ENCODE results near the gene ZNF500.
A peak's percentile ranks its signal among the peaks of the same experiment; 100 is the strongest.

ZNF500 gene

DNA sequence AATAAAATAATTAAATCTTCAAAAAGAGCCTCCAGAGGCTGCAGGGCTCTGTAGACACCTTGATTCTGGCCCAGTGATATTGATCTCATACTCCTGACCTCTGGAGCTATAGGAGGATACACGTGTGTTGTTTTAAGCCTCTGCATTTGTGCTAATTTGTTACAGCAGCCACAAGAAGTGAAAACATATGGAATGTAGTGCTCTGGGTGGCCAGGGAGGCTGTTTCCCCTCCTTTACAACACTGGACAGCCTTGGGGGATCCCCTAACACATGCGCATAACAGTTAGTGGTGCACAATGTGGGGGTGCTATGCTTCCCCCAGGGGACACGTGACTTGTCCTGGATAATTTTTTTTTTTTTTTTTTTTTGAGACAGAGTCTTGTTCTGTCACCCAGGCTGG, 4.7 kb upstream of the ZNF500 start:
- H2AFZ ChIP-seq (ENCODE audit: low read length), result no peak overlapping the region
- H3K4me3 ChIP-seq (ENCODE audit: low read length), result no peak overlapping the region
- H3K9me2 ChIP-seq (replicated peaks; ENCODE audit: insufficient read depth, low read length), result no peaks in the 10 kb centered on the region
- peaks cover 17% of the 10 kb centered on the region; the same call in 1 of the 2 replicates for H3F3A ChIP-seq (ENCODE audit: insufficient read depth, low read length)
- no peaks in the 10 kb centered on the region for H3K9me3 ChIP-seq (replicated peaks; ENCODE audit: insufficient read depth, low read length)
- peaks cover 3% of the 10 kb centered on the region; the same call in 1 of the 2 replicates for H3K4me1 ChIP-seq (ENCODE audit: low read length)
- no peak for DNase-seq
- H4K20me1 ChIP-seq (ENCODE audit: insufficient read depth, low read length), result no peaks in the 10 kb centered on the region
- no peak overlapping the region for H3K9ac ChIP-seq (ENCODE audit: low read length)
- H3K36me3 ChIP-seq (replicated peaks; ENCODE audit: insufficient read depth, low read length), result no peaks in the 10 kb centered on the region
- no peak overlapping the region for H3K4me2 ChIP-seq (ENCODE audit: low read depth, low read length)
- H3K79me2 ChIP-seq (ENCODE audit: low read length), result peaks cover 3% of the 10 kb centered on the region
- TF ChIP-seq EZH2phosphoT487 (IDR thresholded peaks at IDR 0.05; ENCODE audit: low read length) (no peak), CTCF (IDR thresholded peaks at IDR 0.05; ENCODE audit: low read length) (no peak), EZH2 (optimal IDR thresholded peaks at IDR 0.05; ENCODE audit: low read depth, low read length) (no peak)
- no peak overlapping the region for H3K27ac ChIP-seq (ENCODE audit: low read length)
- H3K27me3 ChIP-seq (replicated peaks; ENCODE audit: insufficient read depth, low read length), result 0 out of 2 replicates have a peak, but pooled peaks cover 5% of the 10 kb centered on the region

GRCh38 chr16:4769306-4769638, 2.3 kb upstream of the ZNF500 start:
- TF ChIP-seq CTCF (IDR thresholded peaks at IDR 0.05; ENCODE audit: low read length), result no peak
- no peak for TF ChIP-seq EZH2 (optimal IDR thresholded peaks at IDR 0.05; ENCODE audit: low read depth, low read length)
- TF ChIP-seq EZH2phosphoT487 (IDR thresholded peaks at IDR 0.05; ENCODE audit: low read length), result no peak
- DNase-seq, result no peak
- Histone ChIP-seq H3K4me3 (ENCODE audit: low read length) (0 out of 2 replicates have a peak overlapping the region, but pooled peaks have one; percentile 62), H3K4me1 (ENCODE audit: low read length) (peaks cover 10% of the 10 kb centered on the region; the same call in 1 of the 2 replicates), H3K27me3 (replicated peaks; ENCODE audit: insufficient read depth, low read length) (no peaks in the 10 kb centered on the region), H3K9me3 (replicated peaks; ENCODE audit: insufficient read depth, low read length) (no peaks in the 10 kb centered on the region), H3K9me2 (replicated peaks; ENCODE audit: insufficient read depth, low read length) (no peaks in the 10 kb centered on the region), H2AFZ (ENCODE audit: low read length) (peak overlapping the region; percentile 69), H4K20me1 (ENCODE audit: insufficient read depth, low read length) (no peaks in the 10 kb centered on the region), H3K79me2 (ENCODE audit: low read length) (peaks cover 19% of the 10 kb centered on the region), H3K9ac (ENCODE audit: low read length) (no peak overlapping the region), H3K4me2 (ENCODE audit: low read depth, low read length) (no peak overlapping the region; the same call in 1 of the 2 replicates), H3K27ac (ENCODE audit: low read length) (no peak overlapping the region), H3F3A (ENCODE audit: insufficient read depth, low read length) (peaks cover 17% of the 10 kb centered on the region; the same call in 1 of the 2 replicates), H3K36me3 (replicated peaks; ENCODE audit: insufficient read depth, low read length) (no peaks in the 10 kb centered on the region)

- Histone ChIP-seq H3K4me1 (ENCODE audit: low read length) (peaks cover 10% of the 10 kb centered on the region; the same call in 1 of the 2 replicates), H3K9me2 (replicated peaks; ENCODE audit: insufficient read depth, low read length) (no peaks in the 10 kb centered on the region), H3F3A (ENCODE audit: insufficient read depth, low read length) (peaks cover 17% of the 10 kb centered on the region; the same call in 1 of the 2 replicates), H3K27me3 (replicated peaks; ENCODE audit: insufficient read depth, low read length) (no peaks in the 10 kb centered on the region), H3K36me3 (replicated peaks; ENCODE audit: insufficient read depth, low read length) (no peaks in the 10 kb centered on the region), H3K4me3 (ENCODE audit: low read length) (peak overlapping the region; percentile 62), H3K9ac (ENCODE audit: low read length) (peak overlapping the region; percentile 10; the same call in 1 of the 2 replicates), H4K20me1 (ENCODE audit: insufficient read depth, low read length) (no peaks in the 10 kb centered on the region), H3K9me3 (replicated peaks; ENCODE audit: insufficient read depth, low read length) (no peaks in the 10 kb centered on the region), H2AFZ (ENCODE audit: low read length) (peak overlapping the region; percentile 69), H3K27ac (ENCODE audit: low read length) (no peak overlapping the region), H3K79me2 (ENCODE audit: low read length) (peaks cover 19% of the 10 kb centered on the region), H3K4me2 (ENCODE audit: low read depth, low read length) (peak overlapping the region; percentile 94)
- no peak for TF ChIP-seq EZH2phosphoT487 (IDR thresholded peaks at IDR 0.05; ENCODE audit: low read length)
- no peak for TF ChIP-seq EZH2 (optimal IDR thresholded peaks at IDR 0.05; ENCODE audit: low read depth, low read length)
- TF ChIP-seq CTCF (IDR thresholded peaks at IDR 0.05; ENCODE audit: low read length), result no peak
- peak; percentile 73 for DNase-seq
These were observed 1.8 kb upstream of the ZNF500 start for GRCh38 chr16:4768549-4769305.

Measured in MM.1S (cell line).